Calu3 (cell line): Measurements from ENCODE around the gene ARHGAP15. TPM values are rescaled to one million over a fixed set of nuclear protein-coding genes. Genes with fewer than 3 reads are reported as not detected.

Experiments
- BruUV-seq: library from RNA; stranded (reverse); fragments of 400-500 nt; replicated peaks from 2 replicates; lab custom pipeline; 2021; lab: Mats Ljungman, UMichigan
- CTCF ChIA-PET: fragments of 300-600 bp; sonication (Branson Sonifier 250); formaldehyde crosslinking; loops from one replicate; lab custom pipeline; 2022; ENCODE audit warnings: antibody characterized with exemption; lab: Charles Lee
- DNase-seq: peaks from one replicate; pipeline ENCODE4 v3.0.0; 2022
- H3K27ac Mint-ChIP-seq: one replicate; pipeline ENCODE4 v1.8.0; 2022; ENCODE audit warnings: mixed read lengths; ENCODE audit not compliant: unreplicated experiment
- H3K27me3 Mint-ChIP-seq: one replicate; pipeline ENCODE4 v1.8.0; 2022; ENCODE audit warnings: mixed read lengths; ENCODE audit not compliant: unreplicated experiment
- H3K36me3 Mint-ChIP-seq: one replicate; pipeline ENCODE4 v1.8.0; 2022; ENCODE audit warnings: mild to moderate bottlenecking, moderate library complexity, mixed read lengths; ENCODE audit not compliant: insufficient read depth, unreplicated experiment
- H3K4me1 Mint-ChIP-seq: one replicate; pipeline ENCODE4 v1.8.0; 2022; ENCODE audit warnings: mild to moderate bottlenecking, low read depth, mixed read lengths; ENCODE audit not compliant: unreplicated experiment
- H3K4me3 Mint-ChIP-seq: one replicate; pipeline ENCODE4 v1.8.0; 2022; ENCODE audit warnings: mild to moderate bottlenecking, low read depth, moderate library complexity, mixed read lengths; ENCODE audit not compliant: unreplicated experiment
- H3K9me3 Mint-ChIP-seq: one replicate; pipeline ENCODE4 v1.8.0; 2022; ENCODE audit warnings: low read depth, mixed read lengths; ENCODE audit not compliant: unreplicated experiment
- CTCF ChIP-seq: fragments of 200-600 bp; IDR thresholded peaks from one replicate; pipeline ENCODE4 v1.8.0; 2022; ENCODE audit warnings: antibody characterized with exemption; ENCODE audit not compliant: unreplicated experiment
- intact Hi-C: fragments of 100-400 bp; cut with micrococcal nuclease; formaldehyde crosslinking; loops from one replicate; pipeline ENCODE4 v1.10.0; 2022; ENCODE audit not compliant: unreplicated experiment
- total RNA-seq: library from RNA; stranded (reverse); gene quantifications from 2 replicates; pipeline ENCODE4 v1.2.3, GENCODE V29; 2022

Gene ARHGAP15
- total RNA-seq, 1 experiment from 2014 or later = not detected

GRCh38 chr2:143617803-143618415 is 488.7 kb downstream of the ARHGAP15 start:
- H3K27me3 Mint-ChIP-seq = no peaks in the 10 kb centered on the region
- CTCF ChIA-PET = no interaction called here
- no peak for DNase-seq
- no peaks in the 10 kb centered on the region for H3K4me1 Mint-ChIP-seq
- intact Hi-C loops = no loop called here
- H3K27ac Mint-ChIP-seq = no peak overlapping the region
- H3K9me3 Mint-ChIP-seq = no peaks in the 10 kb centered on the region
- no peak for TF ChIP-seq CTCF
- H3K4me3 Mint-ChIP-seq = no peak overlapping the region
- no TSS peak for BruUV-seq
- H3K36me3 Mint-ChIP-seq = no peaks in the 10 kb centered on the region

GRCh38 chr2:143622106-143622505 is 492.9 kb downstream of the ARHGAP15 start:
- peaks cover 5% of the 10 kb centered on the region for H3K9me3 Mint-ChIP-seq
- no TSS peak for BruUV-seq
- intact Hi-C loops = no loop called here
- TF ChIP-seq CTCF = no peak
- H3K27ac Mint-ChIP-seq = no peak overlapping the region
- H3K27me3 Mint-ChIP-seq = no peaks in the 10 kb centered on the region
- CTCF ChIA-PET = no interaction called here
- DNase-seq = no peak
- no peaks in the 10 kb centered on the region for H3K4me1 Mint-ChIP-seq
- H3K4me3 Mint-ChIP-seq = no peak overlapping the region
- no peaks in the 10 kb centered on the region for H3K36me3 Mint-ChIP-seq

- DNase-seq = no peak
- Mint-ChIP-seq H3K4me1 (no peaks in the 10 kb centered on the region), H3K27ac (no peak overlapping the region), H3K4me3 (no peak overlapping the region), H3K27me3 (no peaks in the 10 kb centered on the region), H3K9me3 (peaks cover 5% of the 10 kb centered on the region), H3K36me3 (no peaks in the 10 kb centered on the region)
- CTCF ChIA-PET = no interaction called here
- TF ChIP-seq CTCF = no peak
- no TSS peak for BruUV-seq
- intact Hi-C loops = no loop called here
Observed at GRCh38 chr2:143623231-143623908, 494.2 kb downstream of the ARHGAP15 start.

GRCh38 chr2:143623909-143624260 is 494.7 kb downstream of the ARHGAP15 start:
- Mint-ChIP-seq H3K9me3 (peaks cover 5% of the 10 kb centered on the region), H3K27me3 (no peaks in the 10 kb centered on the region), H3K4me3 (no peak overlapping the region), H3K4me1 (no peaks in the 10 kb centered on the region), H3K36me3 (no peaks in the 10 kb centered on the region), H3K27ac (no peak overlapping the region)
- intact Hi-C loops = no loop called here
- CTCF ChIA-PET = no interaction called here
- no peak for TF ChIP-seq CTCF
- no TSS peak for BruUV-seq
- no peak for DNase-seq
